Vagina (tissue), 2 donors: ENCODE data around the gene CHRDL2. TPM values are rescaled to one million over a fixed set of nuclear protein-coding genes. Genes with fewer than 3 reads are reported as not detected.

ENCODE experiments used
- DNase-seq, 2 donors: peaks; one replicate each; pipeline ENCODE4 v3.0.0-alpha.2; 2017; ENCODE audit errors: extremely low spot score in 2 of 2
- H3K27ac ChIP-seq: fragments of 200-600 bp; sonication (generic); one replicate; pipeline ENCODE4 v1.5.1; 2019
- H3K27me3 ChIP-seq: fragments of 200-600 bp; sonication (generic); one replicate; pipeline ENCODE4 v1.5.1; 2019
- H3K36me3 ChIP-seq, 2 donors: fragments of 200-600 bp; sonication (generic); one replicate each; pipeline ENCODE4 v1.5.1; 2017 to 2019
- H3K4me1 ChIP-seq: fragments of 200-600 bp; sonication (generic); one replicate; pipeline ENCODE4 v1.5.1; 2019
- H3K4me3 ChIP-seq, 2 donors: fragments of 200-600 bp; sonication (generic); 1 replicate in 1 of 2; 2 replicates in 1 of 2; pipeline ENCODE4 v1.5.1; 2016 to 2019
- H3K9me3 ChIP-seq: fragments of 200-600 bp; sonication (generic); one replicate; pipeline ENCODE4 v1.5.1; 2019
- POLR2A ChIP-seq, 2 donors: fragments of 450-650 bp; IDR thresholded peaks; one replicate each; pipeline ENCODE4 v1.6.1; 2017; ENCODE audit warnings: antibody characterized with exemption in 2 of 2, mild to moderate bottlenecking in 2 of 2, moderate library complexity in 2 of 2
- POLR2AphosphoS5 ChIP-seq, 2 donors: sonication (generic); formaldehyde crosslinking; IDR thresholded peaks; one replicate each; pipeline ENCODE4 v1.9.0; 2017; ENCODE audit warnings: antibody characterized with exemption in 2 of 2, mild to moderate bottlenecking in 2 of 2, low read depth in 1 of 2; ENCODE audit not compliant: insufficient read depth in 1 of 2
- intact Hi-C: fragments of 100-400 bp; cut with DNase I; formaldehyde crosslinking; loops from one replicate; pipeline ENCODE4 v1.15.1; 2023
- total RNA-seq: library from RNA; depleted of rRNA; stranded (reverse); fragments of >200 nt; gene quantifications from one replicate; pipeline ENCODE4 v1.2.3, GENCODE V29; 2016
- TF ChIP-seq, protein P1 (sequence below), 3 experiments: fragments of 450-650 bp in 2 of 3; fragments of 200-600 bp in 1 of 3; sonication (generic) in 1 of 3; IDR thresholded peaks; one replicate each; pipeline ENCODE4 v1.5.1; 2017 to 2019; ENCODE audit warnings: antibody characterized with exemption in 3 of 3, mild to moderate bottlenecking in 2 of 3, moderate library complexity in 2 of 3

The CHRDL2 gene
- total RNA-seq, 1 donor from 2014 or later = 3.7 TPM

DNA sequence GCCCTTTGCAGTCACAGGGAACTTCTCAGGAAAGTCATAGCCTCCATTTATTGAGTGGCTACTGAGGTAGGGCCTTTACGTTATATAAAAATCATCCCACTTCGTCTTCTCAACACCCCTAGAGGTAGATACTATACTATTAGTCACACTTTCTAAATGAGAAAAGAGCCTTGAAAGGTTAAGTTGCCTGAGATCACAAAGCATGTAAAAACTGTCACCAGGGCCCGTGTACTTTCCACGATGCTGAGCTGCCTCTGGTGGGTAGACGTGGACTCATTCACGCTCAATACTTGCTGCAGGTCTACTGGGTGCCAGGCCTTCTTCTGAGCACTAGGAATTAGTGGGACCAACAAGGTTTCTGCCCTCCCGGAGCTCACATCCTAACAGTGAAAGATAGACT, 16.3 kb downstream of the CHRDL2 start:
- Histone ChIP-seq H3K9me3 (no peaks in the 10 kb centered on the region), H3K4me3 (no peak overlapping the region), H3K27ac (no peak overlapping the region), H3K4me1 (peaks cover 3% of the 10 kb centered on the region), H3K36me3 (no peaks in the 10 kb centered on the region), H3K27me3 (no peaks in the 10 kb centered on the region)
- TF ChIP-seq, protein P1, sequence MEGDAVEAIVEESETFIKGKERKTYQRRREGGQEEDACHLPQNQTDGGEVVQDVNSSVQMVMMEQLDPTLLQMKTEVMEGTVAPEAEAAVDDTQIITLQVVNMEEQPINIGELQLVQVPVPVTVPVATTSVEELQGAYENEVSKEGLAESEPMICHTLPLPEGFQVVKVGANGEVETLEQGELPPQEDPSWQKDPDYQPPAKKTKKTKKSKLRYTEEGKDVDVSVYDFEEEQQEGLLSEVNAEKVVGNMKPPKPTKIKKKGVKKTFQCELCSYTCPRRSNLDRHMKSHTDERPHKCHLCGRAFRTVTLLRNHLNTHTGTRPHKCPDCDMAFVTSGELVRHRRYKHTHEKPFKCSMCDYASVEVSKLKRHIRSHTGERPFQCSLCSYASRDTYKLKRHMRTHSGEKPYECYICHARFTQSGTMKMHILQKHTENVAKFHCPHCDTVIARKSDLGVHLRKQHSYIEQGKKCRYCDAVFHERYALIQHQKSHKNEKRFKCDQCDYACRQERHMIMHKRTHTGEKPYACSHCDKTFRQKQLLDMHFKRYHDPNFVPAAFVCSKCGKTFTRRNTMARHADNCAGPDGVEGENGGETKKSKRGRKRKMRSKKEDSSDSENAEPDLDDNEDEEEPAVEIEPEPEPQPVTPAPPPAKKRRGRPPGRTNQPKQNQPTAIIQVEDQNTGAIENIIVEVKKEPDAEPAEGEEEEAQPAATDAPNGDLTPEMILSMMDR (IDR thresholded peaks at IDR 0.05) = no peak
- TF ChIP-seq POLR2A (IDR thresholded peaks at IDR 0.05) (no peak), POLR2AphosphoS5 (IDR thresholded peaks at IDR 0.05; ENCODE audit: insufficient read depth in 1 of 2, low read depth in 1 of 2) (no peak)
- intact Hi-C loops = no loop called here
- DNase-seq = no peak

- TF ChIP-seq, protein P1 (IDR thresholded peaks at IDR 0.05) = no peak
- TF ChIP-seq POLR2A (IDR thresholded peaks at IDR 0.05) (no peak), POLR2AphosphoS5 (IDR thresholded peaks at IDR 0.05; ENCODE audit: insufficient read depth in 1 of 2, low read depth in 1 of 2) (no peak)
- Histone ChIP-seq H3K4me1 (no peaks in the 10 kb centered on the region), H3K36me3 (no peaks in the 10 kb centered on the region), H3K27ac (no peak overlapping the region), H3K27me3 (no peaks in the 10 kb centered on the region), H3K4me3 (no peak overlapping the region), H3K9me3 (no peaks in the 10 kb centered on the region)
- DNase-seq = no peak
- intact Hi-C loops = no loop called here
Observed at GRCh38 chr11:74713686-74714085, 17.5 kb downstream of the CHRDL2 start.

GRCh38 chr11:74710281-74710938, 20.8 kb downstream of the CHRDL2 start:
- H3K9me3 ChIP-seq = no peaks in the 10 kb centered on the region
- H3K36me3 ChIP-seq = no peaks in the 10 kb centered on the region
- no peak overlapping the region for H3K4me3 ChIP-seq
- DNase-seq = no peak
- no peaks in the 10 kb centered on the region for H3K4me1 ChIP-seq
- no peak overlapping the region for H3K27ac ChIP-seq
- no peaks in the 10 kb centered on the region for H3K27me3 ChIP-seq
- intact Hi-C loops = no loop called here
- TF ChIP-seq, protein P1 (IDR thresholded peaks at IDR 0.05) = no peak
- no peak for TF ChIP-seq POLR2AphosphoS5 (IDR thresholded peaks at IDR 0.05; ENCODE audit: insufficient read depth in 1 of 2, low read depth in 1 of 2)
- no peak for TF ChIP-seq POLR2A (IDR thresholded peaks at IDR 0.05)

DNA sequence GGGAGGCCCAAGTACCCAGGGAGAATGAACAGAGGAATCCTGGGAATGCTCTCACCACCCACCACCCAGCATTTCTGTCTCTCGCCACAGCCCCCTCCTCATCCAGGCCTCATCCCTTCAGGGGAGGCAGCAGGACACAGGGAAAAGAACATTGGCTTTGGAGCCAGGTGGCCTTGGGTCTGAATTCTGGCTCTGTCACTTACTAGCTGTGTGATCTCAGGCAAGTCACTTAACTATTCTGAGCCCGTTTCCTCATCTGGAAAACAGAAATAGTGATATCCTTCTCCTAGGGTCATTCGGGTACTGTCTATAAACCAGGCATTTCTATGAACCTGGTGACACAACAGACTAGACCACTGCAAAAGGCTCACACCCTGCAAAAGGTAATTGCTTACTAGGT, 22.1 kb downstream of the CHRDL2 start:
- TF ChIP-seq, protein P1 (IDR thresholded peaks at IDR 0.05) = no peak
- TF ChIP-seq POLR2AphosphoS5 (IDR thresholded peaks at IDR 0.05; ENCODE audit: insufficient read depth in 1 of 2, low read depth in 1 of 2) (no peak), POLR2A (IDR thresholded peaks at IDR 0.05) (no peak)
- Histone ChIP-seq H3K4me1 (no peaks in the 10 kb centered on the region), H3K27me3 (no peaks in the 10 kb centered on the region), H3K36me3 (no peaks in the 10 kb centered on the region), H3K9me3 (no peaks in the 10 kb centered on the region), H3K27ac (no peak overlapping the region), H3K4me3 (no peak overlapping the region)
- DNase-seq = no peak
- intact Hi-C loops = no loop called here
